Uterus (tissue), 4 donors: ENCODE results near the gene CAND2. TPM values are rescaled to one million over a fixed set of nuclear protein-coding genes. Genes with fewer than 3 reads are reported as not detected.

Source experiments
- DNase-seq, 2 donors: peaks; one replicate each; pipeline ENCODE4 v3.0.0-alpha.2; 2019 to 2020
- H3K27ac ChIP-seq, 2 donors: fragments of 200-600 bp; sonication (generic); 1 replicate in 1 of 2; 2 replicates in 1 of 2; pipeline ENCODE4 v1.5.1; 2016 to 2018
- H3K27me3 ChIP-seq, 2 donors: fragments of 200-600 bp; sonication (generic); one replicate each; pipeline ENCODE4 v1.5.1; 2018 to 2019; ENCODE audit warnings: control low read depth in 1 of 2
- H3K36me3 ChIP-seq, 2 donors: fragments of 200-600 bp; sonication (generic); one replicate each; pipeline ENCODE4 v1.5.1; 2019; ENCODE audit warnings: control low read depth in 1 of 2
- H3K4me1 ChIP-seq, 2 donors: fragments of 200-600 bp; sonication (generic); one replicate each; pipeline ENCODE4 v1.5.1; 2018 to 2019; ENCODE audit warnings: control low read depth in 1 of 2
- H3K4me3 ChIP-seq, 2 donors: fragments of 200-600 bp; sonication (generic); 1 replicate in 1 of 2; 2 replicates in 1 of 2; pipeline ENCODE4 v1.5.1; 2018 to 2019; ENCODE audit warnings: mild to moderate bottlenecking in 1 of 2
- H3K9me3 ChIP-seq, 2 donors: fragments of 200-600 bp; sonication (generic); one replicate each; pipeline ENCODE4 v1.5.1; 2019; ENCODE audit warnings: control low read depth in 1 of 2
- POLR2A ChIP-seq, 2 donors: fragments of 450-650 bp; IDR thresholded peaks; one replicate each; pipeline ENCODE4 v1.6.1; 2016; ENCODE audit warnings: antibody characterized with exemption in 2 of 2, mild to moderate bottlenecking in 1 of 2, moderate library complexity in 1 of 2
- intact Hi-C: fragments of 100-400 bp; cut with DNase I; formaldehyde crosslinking; loops from one replicate; pipeline ENCODE4 v1.15.1; 2023; ENCODE audit warnings: low total_unique reads
- total RNA-seq, 4 donors: library from RNA; depleted of rRNA in 3 of 4; stranded (reverse); fragments of >200 nt in 3 of 4; gene quantifications; one replicate each; pipeline versions ENCODE4 v1.1.0 to v1.2.4, GENCODE V29; 2014 to 2023
- TF ChIP-seq, protein P1 (sequence below), 4 experiments: fragments of 200-600 bp in 2 of 4; fragments of 450-650 bp in 2 of 4; sonication (generic) in 2 of 4; IDR thresholded peaks; one replicate each; pipeline ENCODE4 v1.5.1; 2016 to 2019; ENCODE audit warnings: antibody characterized with exemption in 4 of 4, mild to moderate bottlenecking in 2 of 4, moderate library complexity in 1 of 4
- donor health status: DM: yes; HTN: yes; CAD: no.

The CAND2 gene
- total RNA-seq, 4 donors from 2014 or later = 6.8 to 42.0 (median 22.1) TPM

DNA sequence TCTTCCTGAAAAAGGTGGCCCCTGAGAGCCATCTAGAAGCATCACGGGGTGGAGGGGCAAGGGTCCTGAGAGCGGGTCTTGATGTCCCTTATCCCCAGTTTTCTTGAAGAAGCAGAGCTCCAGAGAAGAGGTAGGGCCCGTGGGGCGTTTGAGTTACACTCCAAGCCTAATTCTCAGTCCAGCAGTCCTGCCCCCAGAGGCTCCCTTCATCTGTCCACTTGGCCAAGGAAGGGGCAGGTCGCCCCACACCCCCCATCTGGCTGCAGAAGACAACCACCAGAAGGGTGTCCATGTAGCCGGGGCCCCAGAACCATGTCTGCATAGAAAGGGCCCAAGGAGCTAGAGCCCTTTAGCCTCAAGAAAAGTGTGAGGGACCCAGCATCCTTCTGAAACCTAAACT lies 70.4 kb downstream of the CAND2 start:
- no peaks in the 10 kb centered on the region for H3K27me3 ChIP-seq
- no peak for DNase-seq
- no peaks in the 10 kb centered on the region for H3K36me3 ChIP-seq
- peaks cover 0 to 6% of the 10 kb centered on the region in 2 donors for H3K4me1 ChIP-seq
- TF ChIP-seq, protein P1, sequence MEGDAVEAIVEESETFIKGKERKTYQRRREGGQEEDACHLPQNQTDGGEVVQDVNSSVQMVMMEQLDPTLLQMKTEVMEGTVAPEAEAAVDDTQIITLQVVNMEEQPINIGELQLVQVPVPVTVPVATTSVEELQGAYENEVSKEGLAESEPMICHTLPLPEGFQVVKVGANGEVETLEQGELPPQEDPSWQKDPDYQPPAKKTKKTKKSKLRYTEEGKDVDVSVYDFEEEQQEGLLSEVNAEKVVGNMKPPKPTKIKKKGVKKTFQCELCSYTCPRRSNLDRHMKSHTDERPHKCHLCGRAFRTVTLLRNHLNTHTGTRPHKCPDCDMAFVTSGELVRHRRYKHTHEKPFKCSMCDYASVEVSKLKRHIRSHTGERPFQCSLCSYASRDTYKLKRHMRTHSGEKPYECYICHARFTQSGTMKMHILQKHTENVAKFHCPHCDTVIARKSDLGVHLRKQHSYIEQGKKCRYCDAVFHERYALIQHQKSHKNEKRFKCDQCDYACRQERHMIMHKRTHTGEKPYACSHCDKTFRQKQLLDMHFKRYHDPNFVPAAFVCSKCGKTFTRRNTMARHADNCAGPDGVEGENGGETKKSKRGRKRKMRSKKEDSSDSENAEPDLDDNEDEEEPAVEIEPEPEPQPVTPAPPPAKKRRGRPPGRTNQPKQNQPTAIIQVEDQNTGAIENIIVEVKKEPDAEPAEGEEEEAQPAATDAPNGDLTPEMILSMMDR (IDR thresholded peaks at IDR 0.05) = no peak
- TF ChIP-seq POLR2A (IDR thresholded peaks at IDR 0.05) = no peak
- intact Hi-C loops = loop anchor here (5.0 kb wide), 1 partner anchor 120 kb away; no protein-coding TSS in a partner anchor
- no peaks in the 10 kb centered on the region for H3K9me3 ChIP-seq
- H3K27ac ChIP-seq = no peak overlapping the region
- no peak overlapping the region for H3K4me3 ChIP-seq

GRCh38 chr3:12868039-12869034 lies 71.9 kb downstream of the CAND2 start:
- H3K4me3 ChIP-seq = no peak overlapping the region
- DNase-seq = peak; percentile 77 to 82
- no peaks in the 10 kb centered on the region for H3K36me3 ChIP-seq
- H3K4me1 ChIP-seq = peaks cover 0 to 6% of the 10 kb centered on the region in 2 donors
- intact Hi-C loops = loop anchor here (5.0 kb wide), 1 partner anchor 119 kb away; no protein-coding TSS in a partner anchor
- no peaks in the 10 kb centered on the region for H3K9me3 ChIP-seq
- no peaks in the 10 kb centered on the region for H3K27me3 ChIP-seq
- no peak overlapping the region for H3K27ac ChIP-seq
- TF ChIP-seq, protein P1 (IDR thresholded peaks at IDR 0.05) = peak; percentile 93 to 96 (median 95)
- TF ChIP-seq POLR2A (IDR thresholded peaks at IDR 0.05) = no peak

DNA sequence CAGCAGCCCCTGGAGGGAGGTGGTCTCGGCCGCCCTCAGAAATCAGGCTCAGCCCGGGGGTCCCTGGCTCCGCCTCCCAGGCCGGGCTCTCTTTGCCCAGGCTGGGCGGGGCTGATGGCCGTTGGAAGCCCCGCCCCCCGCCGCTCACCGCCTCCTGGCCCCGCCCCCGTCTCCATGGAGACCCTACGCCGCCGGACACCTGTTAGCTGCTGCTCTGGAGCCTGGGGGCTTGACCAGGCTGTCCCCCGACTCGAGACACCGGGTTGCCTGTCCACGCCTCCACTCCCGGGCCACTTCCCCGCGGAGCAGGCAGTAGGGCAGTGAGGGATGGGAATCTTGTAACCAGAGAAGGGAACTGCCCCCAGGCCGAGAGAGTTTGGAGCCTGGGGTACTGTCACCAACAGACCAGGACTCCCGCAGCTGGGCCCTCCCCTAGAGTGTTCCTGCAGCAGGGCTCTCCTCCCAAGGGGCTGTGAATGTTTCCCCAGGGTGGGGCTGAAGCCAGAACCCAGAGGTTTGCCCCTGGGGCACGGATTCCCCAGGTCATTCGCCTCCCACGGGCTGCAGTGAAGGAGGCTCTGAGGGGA lies 72.6 kb downstream of the CAND2 start:
- Histone ChIP-seq H3K27ac (no peak overlapping the region), H3K27me3 (no peaks in the 10 kb centered on the region), H3K36me3 (no peaks in the 10 kb centered on the region), H3K4me3 (no peak overlapping the region), H3K9me3 (no peaks in the 10 kb centered on the region), H3K4me1 (peaks cover 0 to 6% of the 10 kb centered on the region in 2 donors)
- TF ChIP-seq, protein P1 (IDR thresholded peaks at IDR 0.05) = no peak
- no peak for TF ChIP-seq POLR2A (IDR thresholded peaks at IDR 0.05)
- DNase-seq = peak; percentile 34 to 37
- intact Hi-C loops = loop anchor here (5.0 kb wide), 1 partner anchor 118 kb away; no protein-coding TSS in a partner anchor

GRCh38 chr3:12870942-12871341 lies 74.5 kb downstream of the CAND2 start:
- peaks cover 0 to 8% of the 10 kb centered on the region in 2 donors for H3K4me1 ChIP-seq
- TF ChIP-seq POLR2A (IDR thresholded peaks at IDR 0.05) = no peak
- TF ChIP-seq, protein P1 (IDR thresholded peaks at IDR 0.05) = no peak
- H3K36me3 ChIP-seq = no peaks in the 10 kb centered on the region
- no peak overlapping the region for H3K27ac ChIP-seq
- no peaks in the 10 kb centered on the region for H3K27me3 ChIP-seq
- H3K4me3 ChIP-seq = no peak overlapping the region
- intact Hi-C loops = no loop called here
- DNase-seq = peak in 1 of 2 donors; percentile 31
- no peaks in the 10 kb centered on the region for H3K9me3 ChIP-seq
